OCI-LY7 (cell line): Measurements from ENCODE around the gene CA7.

Experiments
- EZH2phosphoT487 ChIP-seq: fragments of 200-600 bp; sonication (generic); IDR thresholded peaks from 2 replicates; pipeline ENCODE4 v1.6.1; 2018; ENCODE audit warnings: low read depth, borderline replicate concordance, mild to moderate bottlenecking, mixed run types, antibody characterized with exemption, low read length, moderate library complexity, mixed read lengths
- TF ChIP-seq, protein P1 (sequence below): fragments of 200-600 bp; sonication (generic); conservative IDR thresholded peaks from 2 replicates; pipeline ENCODE4 v1.5.1; 2014; ENCODE audit warnings: mild to moderate bottlenecking, antibody characterized with exemption, low read length, moderate library complexity, mixed read lengths

DNA sequence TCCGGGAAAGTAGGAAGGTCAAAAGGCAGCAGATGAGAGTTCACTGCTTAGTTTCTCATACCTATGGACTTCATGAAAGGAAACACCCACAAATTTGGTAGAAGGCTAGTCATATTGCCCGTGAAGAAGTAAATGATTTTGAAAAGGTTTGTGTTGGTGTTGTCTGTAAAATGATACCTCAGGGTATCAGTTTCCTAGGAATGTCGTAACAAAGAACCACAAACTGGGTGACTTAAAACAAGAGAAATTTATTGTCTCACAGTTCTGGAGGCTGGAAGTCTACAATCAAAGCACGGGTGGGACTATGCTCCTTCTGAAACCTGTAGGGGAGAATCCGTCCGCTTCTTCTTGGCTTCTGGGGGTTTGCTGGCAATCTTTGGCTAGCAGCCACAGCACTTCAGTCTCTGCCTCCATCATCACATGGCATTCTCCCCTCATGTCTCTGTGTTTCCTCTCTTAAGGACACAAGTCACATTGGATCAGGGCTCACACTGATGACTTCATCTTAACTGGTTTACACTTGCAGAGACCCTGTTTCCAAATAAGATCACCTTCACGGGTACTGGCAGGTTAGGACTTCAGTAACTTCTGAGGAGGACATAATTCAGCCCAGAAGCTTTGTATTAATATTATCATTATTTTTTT, 11.4 kb upstream of the CA7 start:
- TF ChIP-seq, protein P1, sequence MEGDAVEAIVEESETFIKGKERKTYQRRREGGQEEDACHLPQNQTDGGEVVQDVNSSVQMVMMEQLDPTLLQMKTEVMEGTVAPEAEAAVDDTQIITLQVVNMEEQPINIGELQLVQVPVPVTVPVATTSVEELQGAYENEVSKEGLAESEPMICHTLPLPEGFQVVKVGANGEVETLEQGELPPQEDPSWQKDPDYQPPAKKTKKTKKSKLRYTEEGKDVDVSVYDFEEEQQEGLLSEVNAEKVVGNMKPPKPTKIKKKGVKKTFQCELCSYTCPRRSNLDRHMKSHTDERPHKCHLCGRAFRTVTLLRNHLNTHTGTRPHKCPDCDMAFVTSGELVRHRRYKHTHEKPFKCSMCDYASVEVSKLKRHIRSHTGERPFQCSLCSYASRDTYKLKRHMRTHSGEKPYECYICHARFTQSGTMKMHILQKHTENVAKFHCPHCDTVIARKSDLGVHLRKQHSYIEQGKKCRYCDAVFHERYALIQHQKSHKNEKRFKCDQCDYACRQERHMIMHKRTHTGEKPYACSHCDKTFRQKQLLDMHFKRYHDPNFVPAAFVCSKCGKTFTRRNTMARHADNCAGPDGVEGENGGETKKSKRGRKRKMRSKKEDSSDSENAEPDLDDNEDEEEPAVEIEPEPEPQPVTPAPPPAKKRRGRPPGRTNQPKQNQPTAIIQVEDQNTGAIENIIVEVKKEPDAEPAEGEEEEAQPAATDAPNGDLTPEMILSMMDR, result no peak
- TF ChIP-seq EZH2phosphoT487, result no peak
